BJ (cell line): ENCODE data around the gene GSX1. TPM values are rescaled to one million over a fixed set of nuclear protein-coding genes. Genes with fewer than 3 reads are reported as not detected.

Experiments
- CTCF ChIA-PET: fragments of 350-600 bp; formaldehyde crosslinking; extraction: SDS; loops from one replicate; lab custom pipeline; 2021; ENCODE audit warnings: antibody characterized with exemption, inconsistent platforms; lab: Yijun Ruan, JAX
- POLR2A ChIA-PET: fragments of 300-600 bp; sonication (Branson Sonifier 250); formaldehyde crosslinking; extraction: SDS; loops from one replicate; lab custom pipeline; 2021; ENCODE audit warnings: antibody characterized with exemption; lab: Charles Lee
- DNase-seq: peaks from one replicate; pipeline ENCODE4 v3.0.0-alpha.2; 2011; ENCODE audit warnings: low read depth
- H3K27me3 ChIP-seq: 2 replicates; pipeline ENCODE4 v1.6.0; 2011; ENCODE audit warnings: low read length; ENCODE audit not compliant: control insufficient read depth, insufficient read depth
- H3K36me3 ChIP-seq: 2 replicates; pipeline ENCODE4 v1.5.1; 2011; ENCODE audit warnings: low read length; ENCODE audit not compliant: control insufficient read depth, insufficient read depth
- H3K4me3 ChIP-seq: 2 replicates; pipeline ENCODE4 v1.5.1; 2011; ENCODE audit warnings: low read depth, mild to moderate bottlenecking, control low read depth, low read length
- polyA plus RNA-seq: library from polyadenylated mRNA; depleted of rRNA; stranded (reverse); fragments of >200 nt; gene quantifications from 2 replicates; pipeline ENCODE4 v1.2.3, GENCODE V29; 2011
- TF ChIP-seq, protein P1 (sequence below): IDR thresholded peaks from 2 replicates; pipeline ENCODE4 v1.5.1; 2011; ENCODE audit warnings: low read depth, mild to moderate bottlenecking, control low read depth, inconsistent platforms, low read length, moderate library complexity; ENCODE audit not compliant: insufficient read depth

GSX1 gene
- polyA plus RNA-seq, 1 experiment, result not detected

DNA sequence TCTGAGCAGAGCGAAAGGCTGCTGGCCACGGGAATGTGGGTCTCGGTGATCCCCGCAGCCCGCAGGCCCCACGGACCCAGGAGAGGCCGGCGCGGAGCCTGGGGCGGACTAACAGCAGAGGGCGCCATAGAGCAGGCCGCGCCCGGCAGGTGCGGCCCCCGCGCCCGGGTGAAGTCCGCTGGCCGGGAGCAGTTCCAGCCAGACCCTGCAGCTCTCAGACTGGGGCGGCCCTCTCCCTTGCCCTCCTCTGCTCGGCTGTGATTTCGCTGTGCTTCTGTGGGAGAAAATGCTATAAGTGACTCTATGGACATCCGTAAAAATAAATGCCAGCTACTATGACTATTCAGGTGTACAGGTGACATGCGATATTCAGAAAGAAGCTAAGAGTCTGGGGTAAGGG is 37.7 kb downstream of the GSX1 start:
- POLR2A ChIA-PET, result no interaction called here
- DNase-seq, result no peak
- Histone ChIP-seq H3K4me3 (no peak overlapping the region), H3K27me3 (peaks cover 5% of the 10 kb centered on the region), H3K36me3 (no peaks in the 10 kb centered on the region)
- CTCF ChIA-PET, result interaction anchor here (0.6 to 8.9 kb wide), 25 partner anchors 8 to 880 kb away, joined by 3 to 220 read pairs (median 4); partner anchors contain the start of gene URAD
- TF ChIP-seq, protein P1, sequence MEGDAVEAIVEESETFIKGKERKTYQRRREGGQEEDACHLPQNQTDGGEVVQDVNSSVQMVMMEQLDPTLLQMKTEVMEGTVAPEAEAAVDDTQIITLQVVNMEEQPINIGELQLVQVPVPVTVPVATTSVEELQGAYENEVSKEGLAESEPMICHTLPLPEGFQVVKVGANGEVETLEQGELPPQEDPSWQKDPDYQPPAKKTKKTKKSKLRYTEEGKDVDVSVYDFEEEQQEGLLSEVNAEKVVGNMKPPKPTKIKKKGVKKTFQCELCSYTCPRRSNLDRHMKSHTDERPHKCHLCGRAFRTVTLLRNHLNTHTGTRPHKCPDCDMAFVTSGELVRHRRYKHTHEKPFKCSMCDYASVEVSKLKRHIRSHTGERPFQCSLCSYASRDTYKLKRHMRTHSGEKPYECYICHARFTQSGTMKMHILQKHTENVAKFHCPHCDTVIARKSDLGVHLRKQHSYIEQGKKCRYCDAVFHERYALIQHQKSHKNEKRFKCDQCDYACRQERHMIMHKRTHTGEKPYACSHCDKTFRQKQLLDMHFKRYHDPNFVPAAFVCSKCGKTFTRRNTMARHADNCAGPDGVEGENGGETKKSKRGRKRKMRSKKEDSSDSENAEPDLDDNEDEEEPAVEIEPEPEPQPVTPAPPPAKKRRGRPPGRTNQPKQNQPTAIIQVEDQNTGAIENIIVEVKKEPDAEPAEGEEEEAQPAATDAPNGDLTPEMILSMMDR, result peak; percentile 89

DNA sequence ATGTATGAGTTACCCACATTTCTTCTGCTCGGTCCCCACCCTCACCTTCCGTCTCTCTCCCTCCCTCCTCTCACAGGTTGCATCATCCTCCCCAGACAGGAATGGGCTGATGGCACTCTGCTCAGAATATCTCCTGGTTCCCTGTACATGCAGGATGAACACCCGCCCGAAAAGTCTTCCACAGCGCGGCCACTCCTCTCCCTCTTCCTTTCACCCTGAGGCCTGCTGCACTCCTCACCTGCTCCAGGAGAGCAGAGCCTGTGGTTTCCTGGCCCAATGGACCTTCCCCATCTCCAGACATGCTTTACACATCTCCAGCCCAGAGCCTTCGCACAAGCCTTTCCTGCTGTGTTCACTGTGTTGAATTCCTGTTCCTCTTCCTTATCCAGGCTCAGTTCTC is 40.9 kb downstream of the GSX1 start:
- TF ChIP-seq, protein P1, result no peak
- ChIA-PET CTCF (no interaction called here), POLR2A (no interaction called here)
- Histone ChIP-seq H3K27me3 (peaks cover 5% of the 10 kb centered on the region), H3K36me3 (no peaks in the 10 kb centered on the region), H3K4me3 (no peak overlapping the region)
- DNase-seq, result no peak

DNA sequence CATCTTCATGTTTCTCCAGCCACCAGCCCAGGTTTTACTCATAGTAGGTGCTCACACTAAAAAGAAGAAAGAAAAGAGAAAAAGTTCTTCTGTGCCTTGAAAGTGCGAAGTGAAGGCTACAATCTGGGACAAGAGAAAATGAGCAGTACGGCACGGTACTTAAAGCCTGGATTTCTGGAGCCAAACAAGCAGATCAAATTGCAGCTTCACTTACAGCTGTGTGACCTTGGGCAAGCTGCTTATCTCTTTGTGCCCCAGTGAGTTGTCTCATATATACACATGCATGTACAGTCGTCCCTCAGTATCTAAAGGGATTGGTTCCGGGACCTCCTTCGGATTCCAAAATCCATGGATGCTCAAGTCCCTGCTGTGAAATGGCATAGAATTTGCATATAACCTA is 41.8 kb downstream of the GSX1 start:
- TF ChIP-seq, protein P1, result no peak
- H3K4me3 ChIP-seq, result no peak overlapping the region
- no peaks in the 10 kb centered on the region for H3K36me3 ChIP-seq
- POLR2A ChIA-PET, result no interaction called here
- CTCF ChIA-PET, result interaction anchor here (0.6 to 11.2 kb wide), 2 partner anchors 6 to 1136 kb away, joined by 3 to 88 read pairs; no protein-coding TSS in a partner anchor
- peaks cover 3% of the 10 kb centered on the region for H3K27me3 ChIP-seq
- no peak for DNase-seq

DNA sequence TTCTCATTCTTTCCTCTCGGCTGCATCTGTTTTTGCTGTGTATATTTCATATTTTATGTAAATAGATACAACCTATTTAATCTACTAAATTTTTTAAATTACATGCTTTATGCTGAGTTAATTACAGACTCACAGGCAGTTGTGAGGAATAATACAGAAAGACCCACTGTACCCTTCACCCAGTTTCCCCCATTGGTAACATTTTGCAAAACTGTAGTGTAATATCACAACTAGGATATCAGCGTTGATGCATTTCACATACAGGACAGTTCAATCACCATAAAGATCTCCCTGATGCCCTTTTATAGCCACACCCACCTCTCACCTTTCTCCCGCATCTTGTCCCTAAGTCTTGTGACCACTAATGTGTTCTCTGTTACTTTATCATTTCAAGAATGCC is 43.5 kb downstream of the GSX1 start:
- TF ChIP-seq, protein P1, result no peak
- no peaks in the 10 kb centered on the region for H3K36me3 ChIP-seq
- peaks cover 3% of the 10 kb centered on the region; the same call in 1 of the 2 replicates for H3K27me3 ChIP-seq
- CTCF ChIA-PET, result interaction anchor here (1.3 to 11.2 kb wide), 2 partner anchors 8 to 474 kb away, joined by 4 to 88 read pairs; no protein-coding TSS in a partner anchor
- no peak for DNase-seq
- POLR2A ChIA-PET, result no interaction called here
- H3K4me3 ChIP-seq, result no peak overlapping the region

DNA sequence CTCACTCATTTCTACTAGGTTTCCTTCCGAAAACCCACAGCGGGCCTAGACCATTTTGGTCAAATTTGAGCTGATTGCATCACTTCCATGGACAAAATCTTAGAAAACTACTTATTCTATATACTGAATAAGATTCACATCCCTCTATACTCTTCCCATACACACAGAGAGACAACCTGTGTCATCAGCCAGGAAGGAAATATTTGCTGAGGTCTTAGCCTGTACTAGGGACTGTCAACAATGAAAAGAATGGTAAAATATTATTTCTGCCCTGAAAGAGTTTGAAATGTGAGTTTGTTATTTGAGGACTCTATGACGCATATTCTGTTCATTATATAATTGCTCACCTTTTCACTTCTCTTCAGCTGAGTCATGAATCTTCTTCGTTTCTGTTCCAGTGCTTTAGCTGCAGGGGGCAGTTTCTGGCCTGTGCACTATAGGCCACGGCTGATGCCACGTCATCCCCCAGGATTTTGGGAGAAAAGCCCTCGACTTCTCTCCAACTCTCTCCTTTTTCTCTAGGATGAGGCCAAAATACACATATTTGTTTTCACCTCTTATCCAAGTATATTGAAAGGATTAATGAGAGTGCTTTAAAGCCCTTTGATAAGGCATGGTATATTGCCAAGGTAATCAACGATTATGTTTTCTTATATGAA is 47.7 kb downstream of the GSX1 start:
- POLR2A ChIA-PET, result no interaction called here
- Histone ChIP-seq H3K36me3 (no peaks in the 10 kb centered on the region), H3K27me3 (no peaks in the 10 kb centered on the region; the same call in 1 of the 2 replicates), H3K4me3 (no peak overlapping the region)
- DNase-seq, result no peak
- CTCF ChIA-PET, result interaction anchor here (0.7 to 11.2 kb wide), 2 partner anchors 12 to 133 kb away, joined by 3 to 88 read pairs; no protein-coding TSS in a partner anchor
- TF ChIP-seq, protein P1, result no peak
